Nephron (organoid): ENCODE measurements around the gene HIC1.

Experiments
- H3K27ac Mint-ChIP-seq, 3 experiments: 2 replicates each; pipeline ENCODE4 v1.8.0; 2020; ENCODE audit warnings: mixed read lengths in 3 of 3, mild to moderate bottlenecking in 2 of 3, moderate library complexity in 1 of 3
- H3K27me3 Mint-ChIP-seq: 2 replicates; pipeline ENCODE4 v1.8.0; 2021; ENCODE audit warnings: low read depth, mild to moderate bottlenecking, moderate library complexity, mixed read lengths
- H3K36me3 Mint-ChIP-seq: 2 replicates; pipeline ENCODE4 v1.8.0; 2020; ENCODE audit warnings: low read depth, mixed read lengths
- H3K4me1 Mint-ChIP-seq: 2 replicates; pipeline ENCODE4 v1.8.0; 2020; ENCODE audit warnings: mixed read lengths
- H3K4me3 Mint-ChIP-seq, 3 experiments: 2 replicates each; pipeline ENCODE4 v1.8.0; 2020; ENCODE audit warnings: mild to moderate bottlenecking in 3 of 3, mixed read lengths in 3 of 3, moderate library complexity in 2 of 3
- H3K9me3 Mint-ChIP-seq: 2 replicates; pipeline ENCODE4 v1.8.0; 2020; ENCODE audit warnings: mixed read lengths
- TF ChIP-seq, protein P1 (sequence below), 3 experiments: fragments of 200-600 bp; sonication (generic); IDR thresholded peaks; one replicate each; pipeline ENCODE4 v1.5.0; 2021; ENCODE audit warnings: antibody characterized with exemption in 3 of 3; ENCODE audit not compliant: unreplicated experiment in 3 of 3

The HIC1 gene

GRCh38 chr17:2041561-2042389 lies 13.1 kb upstream of the HIC1 start, which contains the start of gene OVCA2:
Gene OVCA2 (plus strand): TSS chr17:2042022. CDS start chr17:2042048, 26 bp downstream.
- TF ChIP-seq, protein P1, sequence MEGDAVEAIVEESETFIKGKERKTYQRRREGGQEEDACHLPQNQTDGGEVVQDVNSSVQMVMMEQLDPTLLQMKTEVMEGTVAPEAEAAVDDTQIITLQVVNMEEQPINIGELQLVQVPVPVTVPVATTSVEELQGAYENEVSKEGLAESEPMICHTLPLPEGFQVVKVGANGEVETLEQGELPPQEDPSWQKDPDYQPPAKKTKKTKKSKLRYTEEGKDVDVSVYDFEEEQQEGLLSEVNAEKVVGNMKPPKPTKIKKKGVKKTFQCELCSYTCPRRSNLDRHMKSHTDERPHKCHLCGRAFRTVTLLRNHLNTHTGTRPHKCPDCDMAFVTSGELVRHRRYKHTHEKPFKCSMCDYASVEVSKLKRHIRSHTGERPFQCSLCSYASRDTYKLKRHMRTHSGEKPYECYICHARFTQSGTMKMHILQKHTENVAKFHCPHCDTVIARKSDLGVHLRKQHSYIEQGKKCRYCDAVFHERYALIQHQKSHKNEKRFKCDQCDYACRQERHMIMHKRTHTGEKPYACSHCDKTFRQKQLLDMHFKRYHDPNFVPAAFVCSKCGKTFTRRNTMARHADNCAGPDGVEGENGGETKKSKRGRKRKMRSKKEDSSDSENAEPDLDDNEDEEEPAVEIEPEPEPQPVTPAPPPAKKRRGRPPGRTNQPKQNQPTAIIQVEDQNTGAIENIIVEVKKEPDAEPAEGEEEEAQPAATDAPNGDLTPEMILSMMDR (IDR thresholded peaks at IDR 0.05; ENCODE audit: unreplicated experiment in 3 of 3) = peak; percentile 43 to 65 (median 45)
- H3K27me3 Mint-ChIP-seq = peaks cover 4% of the 10 kb centered on the region
- peaks cover 29% of the 10 kb centered on the region for H3K36me3 Mint-ChIP-seq
- peak within 1 kb of the TSS; percentile 91 to 100 (median 92) for H3K4me3 Mint-ChIP-seq
- H3K9me3 Mint-ChIP-seq = no peaks in the 10 kb centered on the region
- peak within 1 kb of the TSS; percentile 73 to 94 (median 93) for H3K27ac Mint-ChIP-seq
- H3K4me1 Mint-ChIP-seq = peaks cover 9% of the 10 kb centered on the region

GRCh38 chr17:2042390-2042847 lies 12.5 kb upstream of the HIC1 start:
- Mint-ChIP-seq H3K27ac (peak overlapping the region; percentile 73 to 94 (median 93)), H3K4me3 (peak overlapping the region; percentile 91 to 100 (median 92)), H3K27me3 (peaks cover 4% of the 10 kb centered on the region), H3K4me1 (peaks cover 9% of the 10 kb centered on the region), H3K36me3 (peaks cover 26% of the 10 kb centered on the region), H3K9me3 (no peaks in the 10 kb centered on the region)
- TF ChIP-seq, protein P1 (IDR thresholded peaks at IDR 0.05; ENCODE audit: unreplicated experiment in 3 of 3) = peak in 1 of 3 experiments; percentile 17

DNA sequence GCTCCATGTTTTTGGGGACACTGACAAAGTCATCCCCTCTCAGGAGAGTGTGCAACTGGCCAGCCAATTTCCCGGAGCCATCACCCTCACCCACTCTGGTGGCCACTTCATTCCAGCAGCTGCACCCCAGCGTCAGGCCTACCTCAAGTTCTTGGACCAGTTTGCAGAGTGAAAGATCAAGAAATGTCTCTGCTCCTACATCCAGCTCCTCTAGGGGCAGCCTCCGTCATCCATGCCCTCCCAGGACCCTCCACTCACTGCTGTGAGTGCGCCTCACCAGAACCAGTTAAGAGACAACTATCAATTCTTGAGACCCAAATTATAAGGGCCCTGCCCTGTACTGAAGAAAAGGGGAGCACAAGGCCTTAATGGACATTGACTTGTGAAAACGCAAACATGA lies 12.0 kb upstream of the HIC1 start:
- Mint-ChIP-seq H3K4me3 (peak overlapping the region; percentile 91 to 100 (median 92)), H3K9me3 (no peaks in the 10 kb centered on the region), H3K36me3 (peaks cover 22% of the 10 kb centered on the region), H3K27me3 (peaks cover 8% of the 10 kb centered on the region), H3K27ac (peak overlapping the region; percentile 73 to 94 (median 93)), H3K4me1 (peaks cover 9% of the 10 kb centered on the region)
- TF ChIP-seq, protein P1 (IDR thresholded peaks at IDR 0.05; ENCODE audit: unreplicated experiment in 3 of 3) = peak in 1 of 3 experiments; percentile 2

DNA sequence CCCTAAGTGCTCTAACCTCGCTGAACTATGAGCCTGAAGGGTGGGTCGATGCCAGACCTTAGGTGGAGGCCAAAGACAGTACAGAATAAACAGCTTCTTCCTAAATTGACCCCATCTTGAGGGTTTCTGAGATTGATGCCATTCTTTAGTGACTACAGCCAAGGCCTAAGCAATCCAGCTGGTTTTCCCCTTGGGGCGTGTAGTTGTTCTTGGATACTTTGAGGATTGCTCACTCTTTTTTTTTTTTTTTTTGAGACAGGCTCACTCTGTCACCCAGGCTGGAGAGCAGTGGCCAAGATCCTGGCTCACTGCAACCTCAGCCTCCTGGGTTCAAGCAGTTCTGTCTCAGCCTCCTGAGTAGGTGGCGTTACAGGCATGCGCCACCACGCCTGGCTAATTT lies 11.1 kb upstream of the HIC1 start:
- peak overlapping the region; percentile 91 to 100 (median 92) for H3K4me3 Mint-ChIP-seq
- H3K27ac Mint-ChIP-seq = no peak overlapping the region
- H3K4me1 Mint-ChIP-seq = peaks cover 9% of the 10 kb centered on the region
- TF ChIP-seq, protein P1 (IDR thresholded peaks at IDR 0.05; ENCODE audit: unreplicated experiment in 3 of 3) = no peak
- H3K27me3 Mint-ChIP-seq = peaks cover 15% of the 10 kb centered on the region
- peaks cover 16% of the 10 kb centered on the region for H3K36me3 Mint-ChIP-seq
- H3K9me3 Mint-ChIP-seq = no peaks in the 10 kb centered on the region

DNA sequence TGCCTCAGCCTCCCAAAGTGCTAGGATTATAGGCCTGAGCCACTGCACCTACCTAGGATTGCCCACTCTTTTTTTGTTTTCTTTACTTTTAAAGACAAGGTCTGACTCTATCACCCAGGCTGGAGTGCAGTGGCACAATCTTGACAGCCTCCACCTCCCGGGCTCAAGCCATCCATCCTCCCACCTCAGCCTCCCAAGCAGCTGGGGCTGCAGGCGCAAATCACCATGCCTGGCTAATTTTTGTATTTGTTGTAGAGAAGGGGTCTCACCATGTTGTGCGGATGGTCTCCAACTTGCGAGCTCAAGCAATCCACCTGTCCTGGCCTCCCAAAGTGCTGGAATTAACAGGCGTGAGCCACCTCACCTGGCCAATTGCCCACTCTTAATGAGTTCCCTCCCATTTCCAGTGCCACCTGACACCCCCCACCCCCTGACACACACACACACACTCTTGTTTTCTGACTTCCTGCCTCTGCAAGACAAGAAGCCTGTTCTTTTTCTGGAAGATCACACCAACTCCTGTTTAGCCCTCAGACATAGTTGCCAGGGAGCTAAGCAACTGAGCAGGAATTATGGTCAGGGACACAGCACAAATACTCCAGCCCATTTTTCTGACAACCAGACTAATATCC lies 10.5 kb upstream of the HIC1 start:
- Mint-ChIP-seq H3K9me3 (no peaks in the 10 kb centered on the region), H3K4me1 (peaks cover 13% of the 10 kb centered on the region)

More for the DNA sequence above, 10.5 kb upstream of the HIC1 start:
- peaks cover 16% of the 10 kb centered on the region for H3K36me3 Mint-ChIP-seq
- H3K4me3 Mint-ChIP-seq = peak overlapping the region; percentile 53 to 92 (median 72)
- H3K27ac Mint-ChIP-seq = peak overlapping the region in 1 of 3 experiments; percentile 66
- TF ChIP-seq, protein P1 (IDR thresholded peaks at IDR 0.05; ENCODE audit: unreplicated experiment in 3 of 3) = no peak
- H3K27me3 Mint-ChIP-seq = peaks cover 21% of the 10 kb centered on the region
